C4-2B (cell line): ENCODE results near the gene STX11.

ENCODE experiments used
- CTCF ChIP-seq: fragments of 450-650 bp; conservative IDR thresholded peaks from 2 replicates; pipeline ENCODE4 v1.5.1; 2017; ENCODE audit warnings: mild to moderate bottlenecking
- ZFX ChIP-seq: fragments of 450-650 bp; IDR thresholded peaks from 2 replicates; pipeline ENCODE4 v1.6.1; 2017

- no peak for TF ChIP-seq CTCF
- no peak for TF ChIP-seq ZFX
Measured at GRCh38 chr6:144234935-144235334, 84.6 kb downstream of the STX11 start.
